NOMO-1 treated with DMSO at 0.1 percent for 48 hours (cell line): ENCODE data around the gene SUPT3H.

Experiments used
- DNase-seq: peaks from one replicate; lab custom pipeline; 2025; ENCODE audit not compliant: unreplicated experiment; lab: John Stamatoyannopoulos, UW

Gene SUPT3H

DNA sequence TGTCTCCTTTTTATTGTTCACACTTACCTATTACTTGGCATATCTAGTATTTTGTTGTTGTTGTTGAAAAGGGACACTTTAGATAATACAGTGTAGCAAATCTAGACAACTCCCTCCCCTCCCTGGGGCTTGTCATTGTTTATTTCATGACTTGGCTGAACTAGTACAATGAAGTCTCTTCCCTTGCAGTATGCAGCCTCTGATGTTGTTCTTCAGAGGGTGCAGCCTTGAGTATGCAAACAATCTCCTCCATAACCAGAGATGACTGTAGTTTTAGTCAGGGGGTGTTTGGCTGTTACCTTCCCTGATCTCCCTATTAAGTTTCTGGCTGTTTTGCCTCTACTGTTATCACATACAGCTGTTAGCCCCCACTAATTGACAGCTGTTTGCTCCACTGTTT is 365.0 kb downstream of the SUPT3H start:
- DNase-seq: no peak

DNA sequence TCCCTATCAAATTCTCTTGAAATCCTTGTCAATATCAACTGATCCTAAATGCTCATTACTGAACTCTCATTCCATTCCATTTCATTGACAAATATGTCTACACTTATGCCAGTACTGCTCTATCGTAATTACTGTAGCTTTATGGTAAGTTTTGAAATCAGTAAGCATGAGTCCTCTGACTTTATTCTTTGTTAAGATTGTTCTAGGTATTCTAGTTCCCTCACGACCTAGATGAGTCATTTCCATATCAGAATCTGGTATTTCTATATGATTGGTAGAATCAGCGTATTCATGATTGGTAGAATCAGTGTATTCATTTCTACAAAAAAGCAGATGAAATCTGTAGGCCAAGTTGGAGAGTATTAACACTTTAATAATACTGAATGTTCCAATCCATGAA is 368.2 kb downstream of the SUPT3H start:
- no peak for DNase-seq

DNA sequence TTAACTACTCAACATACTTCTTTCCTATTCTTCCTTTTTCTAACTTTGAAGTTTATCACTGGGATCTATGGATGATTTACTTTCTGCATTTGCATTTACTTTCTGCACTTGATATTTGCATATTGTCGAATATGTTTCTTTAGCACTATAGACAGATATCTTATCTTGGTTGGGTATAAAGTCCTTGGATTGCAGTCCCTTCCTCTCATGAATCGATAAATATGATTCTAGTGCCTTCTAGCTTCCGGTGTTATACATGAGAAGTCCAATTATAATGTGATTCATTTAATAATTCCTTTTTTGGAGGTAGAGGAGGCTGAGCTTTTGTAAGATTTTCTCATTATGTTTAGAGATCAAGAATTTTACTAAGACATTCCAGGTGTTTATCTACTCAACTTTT is 370.8 kb downstream of the SUPT3H start:
- DNase-seq: no peak

GRCh38 chr6:45003961-45004360 is 373.8 kb downstream of the SUPT3H start:
- DNase-seq: no peak

DNA sequence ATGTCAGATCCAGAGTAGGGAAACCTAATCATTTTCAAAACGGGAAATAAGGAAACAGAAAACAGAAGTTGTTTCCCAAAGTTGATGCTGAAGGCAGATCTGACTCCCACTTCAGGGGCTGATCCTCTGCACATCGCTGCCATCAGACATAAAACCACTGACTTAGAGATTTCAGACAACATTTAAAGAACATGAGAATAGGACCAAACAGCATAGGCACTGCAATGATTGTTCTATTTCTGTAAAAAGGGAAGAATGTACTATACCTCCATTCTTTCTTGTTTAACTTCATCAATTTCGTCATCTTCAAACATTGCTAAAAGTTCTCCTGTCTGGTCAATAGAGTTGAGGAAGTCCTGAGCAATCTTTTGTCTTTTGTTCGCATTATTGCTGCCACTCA is 374.3 kb downstream of the SUPT3H start:
- peak; percentile 78 for DNase-seq

DNA sequence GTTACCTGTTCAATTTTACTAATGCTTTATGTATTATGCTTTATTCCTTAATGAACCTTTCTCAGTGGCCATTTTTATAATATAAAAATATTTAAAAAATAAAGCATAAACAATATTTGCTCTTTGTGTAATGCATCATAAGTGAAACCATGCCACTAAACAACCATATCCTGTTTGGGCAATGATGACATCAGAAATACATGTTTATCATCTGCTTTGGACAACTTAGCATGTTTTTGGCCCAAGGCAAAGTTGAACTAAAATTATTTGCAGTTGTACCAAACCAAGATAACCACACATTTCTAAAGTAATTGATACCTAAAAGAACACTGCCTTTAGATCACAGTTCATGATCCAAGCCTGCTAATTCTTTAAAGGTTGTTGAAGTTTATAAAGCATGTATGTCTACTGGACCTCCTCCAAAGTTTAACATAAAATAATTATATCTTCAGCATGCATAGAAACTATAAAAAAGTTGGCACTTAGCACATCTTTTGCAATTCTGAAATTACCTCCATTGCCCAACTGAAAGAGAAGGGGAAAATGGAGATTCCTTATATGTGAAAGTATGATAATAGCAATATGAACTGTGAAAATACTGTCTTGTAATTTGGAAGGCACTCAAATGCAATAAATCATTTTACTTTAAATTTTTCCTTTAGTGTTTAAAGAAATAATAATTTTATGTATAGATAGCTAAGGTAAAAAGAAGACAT is 375.2 kb downstream of the SUPT3H start:
- no peak for DNase-seq

GRCh38 chr6:45001663-45002062 is 376.1 kb downstream of the SUPT3H start:
- peak; percentile 49 for DNase-seq

DNA sequence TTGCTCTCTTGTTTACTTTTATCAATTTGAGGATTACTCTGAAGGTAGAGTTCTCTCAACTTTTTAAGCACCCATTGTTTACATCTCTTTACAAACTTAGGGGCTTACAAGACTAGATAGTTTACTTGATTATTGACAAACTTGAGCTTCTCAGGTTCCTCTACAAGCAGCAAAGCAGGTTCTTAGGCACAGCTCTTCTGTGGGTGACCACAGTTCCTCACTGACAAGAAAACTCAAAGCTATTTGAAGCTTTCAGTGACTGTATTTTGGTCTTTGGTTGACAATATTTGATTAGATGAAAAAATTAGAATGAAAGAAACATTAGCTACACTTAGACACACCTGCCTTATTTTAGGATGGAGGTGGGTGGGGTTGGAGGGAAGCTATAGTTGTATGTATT is 376.9 kb downstream of the SUPT3H start:
- DNase-seq: no peak

GRCh38 chr6:44999066-44999465 is 378.7 kb downstream of the SUPT3H start:
- no peak for DNase-seq

DNA sequence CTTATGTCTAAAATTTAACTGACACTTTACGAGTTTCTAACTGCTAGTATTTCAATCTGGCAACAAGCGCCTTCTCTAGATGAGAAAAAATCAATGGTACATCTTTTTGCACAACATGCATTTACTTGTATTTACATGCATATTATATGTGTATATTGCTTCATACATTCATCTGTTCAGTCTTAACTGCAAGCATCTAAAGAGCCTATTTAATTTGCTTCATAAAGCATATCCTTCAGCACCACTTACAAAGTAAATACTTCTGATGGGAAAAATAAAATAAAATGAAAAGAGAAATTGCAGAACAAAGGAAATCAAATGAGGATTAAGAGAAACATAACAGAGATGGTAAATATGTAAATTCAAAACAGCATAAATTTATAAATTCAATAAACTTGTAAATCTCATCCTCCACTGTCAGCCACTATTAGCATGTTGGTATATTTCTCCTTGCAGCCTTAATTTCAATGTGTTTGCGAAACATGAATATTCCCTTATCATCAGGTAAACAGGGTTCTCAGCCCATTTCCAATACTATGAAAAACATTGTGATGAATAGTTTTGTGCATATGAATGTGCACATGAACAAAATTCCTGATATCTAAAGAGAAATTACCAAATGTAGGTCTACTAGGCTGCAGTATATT is 382.1 kb downstream of the SUPT3H start:
- no peak for DNase-seq

DNA sequence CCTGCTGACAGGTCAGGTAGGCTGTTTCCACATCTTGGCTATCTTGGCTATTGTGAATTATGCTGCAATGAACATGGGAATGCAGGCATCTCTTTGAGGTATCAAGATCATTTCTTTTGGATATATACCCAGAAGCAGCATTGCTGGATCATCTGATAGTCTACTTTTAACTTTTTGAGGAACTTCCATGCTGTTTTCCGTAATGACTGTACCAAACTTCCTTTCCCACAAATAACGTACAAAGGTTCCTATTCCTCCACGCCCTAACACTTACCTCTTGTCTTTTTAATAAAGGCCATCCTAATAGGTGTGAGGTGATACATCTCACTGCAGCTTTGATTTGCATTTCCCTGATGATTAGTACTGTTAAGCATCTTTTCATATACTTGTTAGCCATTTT is 388.3 kb downstream of the SUPT3H start:
- DNase-seq: no peak

- no peak for DNase-seq
These were observed 392.7 kb downstream of the SUPT3H start for GRCh38 chr6:44985006-44985405.

GRCh38 chr6:44983467-44984365 is 394.0 kb downstream of the SUPT3H start:
- no peak for DNase-seq

GRCh38 chr6:44980841-44981240 is 396.9 kb downstream of the SUPT3H start:
- DNase-seq: no peak

- peak; percentile 67 for DNase-seq
These were observed 400.8 kb downstream of the SUPT3H start for GRCh38 chr6:44976677-44977641.

DNA sequence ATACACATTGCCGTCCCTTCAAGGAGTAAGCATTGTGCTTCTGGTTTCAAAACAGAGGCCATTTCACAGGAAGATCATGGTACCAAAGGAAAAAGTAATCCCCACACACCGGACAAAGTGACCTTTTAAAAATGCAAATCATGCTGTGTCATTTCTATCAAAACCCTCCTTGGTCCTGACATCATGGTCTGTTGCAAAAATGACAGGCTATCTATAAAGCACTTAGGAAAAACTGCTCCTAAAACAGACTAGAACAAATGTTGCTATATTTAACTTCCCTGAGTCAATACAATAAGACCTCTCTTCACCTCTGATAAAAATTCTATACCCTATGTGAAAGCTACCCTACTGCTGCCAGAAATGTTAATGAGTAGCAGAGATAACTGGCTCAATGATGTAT is 403.2 kb downstream of the SUPT3H start:
- no peak for DNase-seq

DNA sequence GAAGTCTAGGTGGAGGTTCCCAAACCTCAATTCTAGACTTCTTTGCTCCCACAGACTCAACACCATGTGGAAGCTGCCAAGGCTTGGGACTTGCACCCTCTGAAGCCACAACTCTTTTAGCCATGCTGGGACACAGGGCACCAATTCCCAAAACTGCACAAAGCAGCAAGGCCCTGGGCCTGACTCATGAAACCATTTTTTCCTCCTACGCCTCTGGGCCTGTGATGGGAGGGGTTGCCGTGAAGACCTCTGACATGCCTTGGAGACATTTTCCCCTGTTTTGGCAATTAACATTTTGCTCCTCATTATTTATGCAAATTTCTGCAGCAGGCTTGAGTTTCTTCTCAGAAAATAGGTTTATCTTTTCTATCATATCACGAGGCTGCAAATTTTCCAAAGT is 405.0 kb downstream of the SUPT3H start:
- DNase-seq: no peak

DNA sequence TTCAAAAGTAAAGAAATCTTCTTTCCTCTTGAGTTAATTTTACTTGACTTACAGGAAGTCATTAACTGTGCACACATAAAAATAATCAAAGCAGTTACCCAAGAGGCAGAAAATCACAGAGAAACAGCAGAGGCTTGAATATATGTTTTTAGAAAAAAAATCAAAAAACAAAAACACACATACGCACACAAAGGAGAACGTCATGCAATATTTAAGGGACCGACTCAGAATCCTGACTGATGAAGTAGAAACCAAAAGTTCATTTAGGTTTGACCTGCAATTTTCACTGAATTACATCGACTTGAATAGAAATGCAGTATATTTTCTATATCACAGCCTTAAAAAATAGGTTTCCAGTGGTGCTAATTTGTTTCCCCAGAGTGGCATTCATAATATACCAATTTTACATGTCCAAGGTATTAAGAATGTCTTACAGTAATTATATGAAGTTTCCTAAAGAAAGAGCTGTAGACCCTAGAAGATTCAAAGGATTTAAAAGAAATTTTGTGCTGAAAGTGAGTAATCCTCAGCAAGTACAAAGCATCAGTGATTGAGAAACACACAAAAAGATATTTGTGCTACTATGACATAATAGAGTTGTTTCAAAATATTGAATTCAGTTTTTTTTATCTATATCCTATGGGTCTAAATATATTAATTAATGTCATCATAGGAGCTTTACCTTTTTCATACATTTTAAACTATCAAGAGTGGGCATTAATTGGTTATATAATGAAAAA is 408.1 kb downstream of the SUPT3H start:
- peak; percentile 11 for DNase-seq

GRCh38 chr6:44967481-44967880 is 410.3 kb downstream of the SUPT3H start:
- no peak for DNase-seq
